GM19328 (cell line): ENCODE measurements around the gene HIRIP3.
A peak's percentile ranks its signal among the peaks of the same experiment; 100 is the strongest.
"Not testable (repeated sequence)": the region's sequence is repeated elsewhere in the genome, so short reads cannot be mapped to it uniquely, and the experiment has no call there.

Source experiments
- ATAC-seq: cut with Tn5 transposase; IDR thresholded peaks from one replicate; pipeline ENCODE4 v1.9.1; 2021; ENCODE audit warnings: mild to moderate bottlenecking, moderate library complexity; ENCODE audit not compliant: unreplicated experiment

Gene HIRIP3

GRCh38 chr16:29962344-29962994 lies 32.9 kb downstream of the HIRIP3 start:
- ATAC-seq: no peak

GRCh38 chr16:29961479-29962343 lies 33.7 kb downstream of the HIRIP3 start, which contains the start of gene TMEM219:
Gene TMEM219 (plus strand): TSS chr16:29962079. CDS start chr16:29963144, 1,065 bp downstream.
- peak; percentile 81 for ATAC-seq

- ATAC-seq: no peak
Measured at GRCh38 chr16:29961127-29961478, 34.3 kb downstream of the HIRIP3 start.

GRCh38 chr16:29959821-29960220 lies 35.6 kb downstream of the HIRIP3 start:
- not testable (repeated sequence) for ATAC-seq

GRCh38 chr16:29959293-29959692 lies 36.1 kb downstream of the HIRIP3 start:
- ATAC-seq: no peak

- no peak for ATAC-seq
Measured at GRCh38 chr16:29958756-29959155, 36.7 kb downstream of the HIRIP3 start.

- no peak for ATAC-seq
Measured at GRCh38 chr16:29951625-29952365, 43.6 kb downstream of the HIRIP3 start.

- no peak for ATAC-seq
Measured at GRCh38 chr16:29950806-29951461, 44.5 kb downstream of the HIRIP3 start.

GRCh38 chr16:29947897-29948296 lies 47.5 kb downstream of the HIRIP3 start:
- no peak for ATAC-seq

GRCh38 chr16:29943846-29944799 lies 51.3 kb downstream of the HIRIP3 start:
- no peak for ATAC-seq
